GM10266 (cell line): ENCODE data around the gene AMH.

ENCODE experiments used
- DNase-seq: peaks from one replicate; pipeline ENCODE4 v3.0.0; 2012; ENCODE audit errors: extremely low spot score
- CTCF ChIP-seq: IDR thresholded peaks from 2 replicates; pipeline ENCODE4 v1.5.1; 2012; ENCODE audit warnings: mild to moderate bottlenecking, low read depth; ENCODE audit not compliant: control insufficient read depth, insufficient read depth; ENCODE audit errors: missing control alignments

Gene AMH

GRCh38 chr19:2228157-2229030, 20.7 kb upstream of the AMH start:
- TF ChIP-seq CTCF, result no peak
- no peak for DNase-seq

- no peak for DNase-seq
- no peak for TF ChIP-seq CTCF
Observed at GRCh38 chr19:2229103-2230032, 19.8 kb upstream of the AMH start.

- no peak for DNase-seq
- TF ChIP-seq CTCF, result no peak
Observed at GRCh38 chr19:2230033-2230531, 19.0 kb upstream of the AMH start.

- no peak for DNase-seq
- no peak for TF ChIP-seq CTCF
Observed at GRCh38 chr19:2230807-2231533, 18.2 kb upstream of the AMH start.

- peak; percentile 20 for TF ChIP-seq CTCF
Observed at GRCh38 chr19:2231621-2232221, 17.4 kb upstream of the AMH start.

GRCh38 chr19:2232286-2233151, 16.6 kb upstream of the AMH start:
- no peak for DNase-seq
- TF ChIP-seq CTCF, result no peak

More at GRCh38 chr19:2231621-2232221, 17.4 kb upstream of the AMH start:
- DNase-seq, result no peak
